OCI-LY1 (cell line): ENCODE data around the gene NELL1.

ENCODE experiments used
- H2AFZ ChIP-seq: fragments of 200-600 bp; sonication (generic), shearing (Covaris generic); 2 replicates; pipeline ENCODE4 v1.6.0; 2014; ENCODE audit warnings: antibody characterized with exemption, mild to moderate bottlenecking, low read length
- H3F3A ChIP-seq: fragments of 200-600 bp; sonication (generic), shearing (Covaris generic); 2 replicates; pipeline ENCODE4 v1.6.0; 2014; ENCODE audit warnings: mild to moderate bottlenecking, antibody characterized with exemption, low read length, moderate library complexity; ENCODE audit not compliant: insufficient read depth
- H3K27ac ChIP-seq: fragments of 200-600 bp; sonication (generic); 2 replicates; pipeline ENCODE4 v1.5.1; 2014; ENCODE audit warnings: low read length, mixed run types, mild to moderate bottlenecking, low read depth; ENCODE audit not compliant: poor library complexity, severe bottlenecking
- H3K27me3 ChIP-seq: fragments of 200-600 bp; sonication (generic); 2 replicates; pipeline ENCODE4 v1.6.0; 2014; ENCODE audit warnings: antibody characterized with exemption, mild to moderate bottlenecking, low read length, moderate library complexity; ENCODE audit not compliant: insufficient read depth
- H3K36me3 ChIP-seq: fragments of 200-600 bp; sonication (generic); 2 replicates; pipeline ENCODE4 v1.6.1; 2014; ENCODE audit warnings: mild to moderate bottlenecking, antibody characterized with exemption, low read length, moderate library complexity, mixed read lengths; ENCODE audit not compliant: insufficient read depth
- H3K4me1 ChIP-seq: fragments of 200-600 bp; sonication (generic); 2 replicates; pipeline ENCODE4 v1.5.1; 2014; ENCODE audit warnings: mild to moderate bottlenecking, low read length, moderate library complexity; ENCODE audit not compliant: insufficient read depth, severe bottlenecking
- H3K4me2 ChIP-seq: fragments of 200-600 bp; sonication (generic), shearing (Covaris generic); 2 replicates; pipeline ENCODE4 v1.6.1; 2014; ENCODE audit warnings: low read length
- H3K4me3 ChIP-seq: fragments of 200-600 bp; sonication (generic); 2 replicates; pipeline ENCODE4 v1.5.1; 2014; ENCODE audit warnings: low read length, low read depth, mild to moderate bottlenecking, mixed read lengths; ENCODE audit not compliant: poor library complexity, severe bottlenecking
- H3K79me2 ChIP-seq: fragments of 200-600 bp; shearing (Covaris generic); 2 replicates; pipeline ENCODE4 v1.6.1; 2016; ENCODE audit warnings: mixed run types, low read length, mixed read lengths; ENCODE audit not compliant: insufficient read depth
- H3K9ac ChIP-seq: fragments of 200-600 bp; sonication (generic), shearing (Covaris generic); 2 replicates; pipeline ENCODE4 v1.6.1; 2014; ENCODE audit warnings: mild to moderate bottlenecking, low read length, mixed read lengths
- H3K9me2 ChIP-seq: fragments of 200-600 bp; sonication (generic), shearing (Covaris generic); 2 replicates; pipeline ENCODE4 v1.6.1; 2014; ENCODE audit warnings: low read depth, mild to moderate bottlenecking, low read length, mixed read lengths
- H3K9me3 ChIP-seq: fragments of 200-600 bp; shearing (Covaris generic); 2 replicates; pipeline ENCODE4 v1.6.1; 2014; ENCODE audit warnings: low read length, mixed read lengths
- H4K20me1 ChIP-seq: fragments of 200-600 bp; sonication (generic), shearing (Covaris generic); 2 replicates; pipeline ENCODE4 v1.6.0; 2016; ENCODE audit warnings: mild to moderate bottlenecking, low read length; ENCODE audit not compliant: insufficient read depth
- CTCF ChIP-seq: fragments of 200-600 bp; sonication (generic), shearing (Covaris generic); IDR thresholded peaks from 2 replicates; pipeline ENCODE4 v1.5.1; 2017; ENCODE audit warnings: mild to moderate bottlenecking, antibody characterized with exemption, low read length, moderate library complexity, mixed read lengths
- EZH2 ChIP-seq: fragments of 200-600 bp; sonication (generic), shearing (Covaris generic); IDR thresholded peaks from 2 replicates; pipeline ENCODE4 v1.8.0; 2017; ENCODE audit warnings: borderline replicate concordance, mixed run types, mild to moderate bottlenecking, antibody characterized with exemption, low read length, moderate library complexity, mixed read lengths

The NELL1 gene

DNA sequence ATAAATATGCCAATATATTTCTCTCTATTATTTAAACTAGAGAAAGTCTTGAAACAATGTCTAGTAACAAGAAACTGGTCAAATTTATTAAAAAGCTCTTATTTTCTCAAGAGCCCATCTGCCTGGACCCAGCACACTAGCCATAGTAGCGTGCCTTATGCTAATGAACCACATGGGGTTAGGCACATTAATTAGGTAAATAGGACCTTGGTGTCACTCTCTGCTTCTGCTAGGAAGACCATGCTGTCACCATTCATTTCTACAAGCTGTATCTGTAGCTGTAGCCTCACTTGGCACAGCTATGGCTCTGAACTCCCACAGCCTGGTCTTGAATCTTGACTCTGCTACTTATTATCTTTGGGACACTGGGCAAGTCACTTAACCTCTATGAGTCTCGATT lies 390.5 kb downstream of the NELL1 start:
- Histone ChIP-seq H3K79me2 (no peaks in the 10 kb centered on the region), H3K9ac (no peak overlapping the region), H3K4me2 (no peak overlapping the region), H3K9me3 (no peaks in the 10 kb centered on the region), H3K9me2 (no peaks in the 10 kb centered on the region), H2AFZ (no peak overlapping the region), H3K27ac (no peak overlapping the region), H4K20me1 (no peaks in the 10 kb centered on the region), H3F3A (no peaks in the 10 kb centered on the region), H3K4me3 (no peak overlapping the region), H3K27me3 (no peaks in the 10 kb centered on the region), H3K36me3 (no peaks in the 10 kb centered on the region), H3K4me1 (no peaks in the 10 kb centered on the region)
- no peak for TF ChIP-seq CTCF
- no peak for TF ChIP-seq EZH2

GRCh38 chr11:21066030-21066429 lies 396.6 kb downstream of the NELL1 start:
- no peaks in the 10 kb centered on the region for H4K20me1 ChIP-seq
- H3K9me3 ChIP-seq: no peaks in the 10 kb centered on the region
- H3K9ac ChIP-seq: no peak overlapping the region
- no peaks in the 10 kb centered on the region for H3K79me2 ChIP-seq
- H3K9me2 ChIP-seq: no peaks in the 10 kb centered on the region
- H3K27me3 ChIP-seq: no peaks in the 10 kb centered on the region
- no peak overlapping the region for H3K4me2 ChIP-seq
- H2AFZ ChIP-seq: no peak overlapping the region
- no peaks in the 10 kb centered on the region for H3K4me1 ChIP-seq
- H3F3A ChIP-seq: no peaks in the 10 kb centered on the region
- H3K27ac ChIP-seq: no peak overlapping the region
- TF ChIP-seq CTCF: no peak
- no peak for TF ChIP-seq EZH2
- H3K4me3 ChIP-seq: no peak overlapping the region
- no peaks in the 10 kb centered on the region for H3K36me3 ChIP-seq

- Histone ChIP-seq H3K4me3 (no peak overlapping the region), H4K20me1 (no peaks in the 10 kb centered on the region), H3K9me2 (no peaks in the 10 kb centered on the region), H3K36me3 (no peaks in the 10 kb centered on the region), H3K79me2 (no peaks in the 10 kb centered on the region), H3K4me1 (no peaks in the 10 kb centered on the region), H3F3A (no peaks in the 10 kb centered on the region), H3K27ac (no peak overlapping the region), H3K4me2 (no peak overlapping the region), H3K9me3 (no peaks in the 10 kb centered on the region), H2AFZ (no peak overlapping the region), H3K27me3 (no peaks in the 10 kb centered on the region), H3K9ac (no peak overlapping the region)
- TF ChIP-seq CTCF (no peak), EZH2 (no peak)
These were observed 399.5 kb downstream of the NELL1 start for GRCh38 chr11:21068886-21069285.
